ENCODE measurements around the gene ADAM12.

- TF ChIP-seq CTCF (conservative IDR thresholded peaks at IDR 0.05) (no peak), EZH2 (IDR thresholded peaks at IDR 0.05; ENCODE audit: low read depth) (no peak)
These were observed 279.6 kb downstream of the ADAM12 start for GRCh38 chr10:126108693-126109092.
